GM23248 (cell line): Measurements from ENCODE around the gene ROM1. TPM values are rescaled to one million over a fixed set of nuclear protein-coding genes. Genes with fewer than 3 reads are reported as not detected.

Experiments used
- DNase-seq: peaks from one replicate; pipeline ENCODE4 v3.0.0-alpha.2; 2015
- H2AFZ ChIP-seq: fragments of 200-600 bp; sonication (generic); 2 replicates; pipeline ENCODE4 v1.6.1; 2016; ENCODE audit warnings: antibody characterized with exemption
- H3F3A ChIP-seq: fragments of 200-600 bp; sonication (generic); 2 replicates; pipeline ENCODE4 v1.6.1; 2016; ENCODE audit warnings: mild to moderate bottlenecking, antibody characterized with exemption, mixed run types; ENCODE audit not compliant: insufficient read depth
- H3K27ac ChIP-seq: fragments of 200-600 bp; sonication (generic); 2 replicates; pipeline ENCODE4 v1.5.1; 2016; ENCODE audit warnings: mild to moderate bottlenecking
- H3K27me3 ChIP-seq: fragments of 200-600 bp; sonication (generic); replicated peaks from 2 replicates; pipeline ENCODE4 v1.6.1; 2016; ENCODE audit warnings: mild to moderate bottlenecking; ENCODE audit not compliant: insufficient read depth
- H3K36me3 ChIP-seq: fragments of 200-600 bp; sonication (generic); 2 replicates; pipeline ENCODE4 v1.6.1; 2016; ENCODE audit warnings: low read depth, mild to moderate bottlenecking
- H3K4me1 ChIP-seq: fragments of 200-600 bp; sonication (generic); 2 replicates; pipeline ENCODE4 v1.6.1; 2016; ENCODE audit warnings: mild to moderate bottlenecking; ENCODE audit not compliant: insufficient read depth
- H3K4me2 ChIP-seq: fragments of 200-600 bp; sonication (generic); one replicate; pipeline ENCODE4 v1.6.1; 2016; ENCODE audit warnings: mild to moderate bottlenecking; ENCODE audit not compliant: unreplicated experiment
- H3K4me3 ChIP-seq: fragments of 200-600 bp; sonication (generic); 2 replicates; pipeline ENCODE4 v1.5.1; 2016; ENCODE audit warnings: mild to moderate bottlenecking
- H3K79me2 ChIP-seq: fragments of 200-600 bp; sonication (generic); 2 replicates; pipeline ENCODE4 v1.6.1; 2016; ENCODE audit warnings: mild to moderate bottlenecking; ENCODE audit not compliant: insufficient read depth
- H3K9ac ChIP-seq: fragments of 200-600 bp; sonication (generic); 2 replicates; pipeline ENCODE4 v1.6.1; 2016; ENCODE audit warnings: mild to moderate bottlenecking
- H3K9me2 ChIP-seq: fragments of 200-600 bp; sonication (generic); 2 replicates; pipeline ENCODE4 v1.6.1; 2016; ENCODE audit warnings: mixed run types, mild to moderate bottlenecking, moderate library complexity; ENCODE audit not compliant: insufficient read depth
- H3K9me3 ChIP-seq: fragments of 200-600 bp; sonication (generic); one replicate; pipeline ENCODE4 v1.6.1; 2017; ENCODE audit warnings: low read depth
- H4K20me1 ChIP-seq: fragments of 200-600 bp; sonication (generic); 2 replicates; pipeline ENCODE4 v1.6.0; 2016; ENCODE audit not compliant: insufficient read depth
- EZH2 ChIP-seq: fragments of 200-600 bp; sonication (generic); IDR thresholded peaks from 2 replicates; pipeline ENCODE4 v1.6.1; 2018; ENCODE audit warnings: antibody characterized with exemption, mild to moderate bottlenecking; ENCODE audit not compliant: insufficient read depth, poor library complexity, severe bottlenecking
- EZH2phosphoT487 ChIP-seq: fragments of 200-600 bp; sonication (generic); IDR thresholded peaks from 2 replicates; pipeline ENCODE4 v1.6.1; 2018; ENCODE audit warnings: antibody characterized with exemption, moderate library complexity, mild to moderate bottlenecking, low read depth; ENCODE audit not compliant: insufficient read depth
- WGBS, 2 experiments: methylation state at CpG; one replicate each; pipeline ENCODE4 v1.1.6; 2015 to 2017; ENCODE audit warnings: low lambda C conversion rate in 2 of 2, low coverage in 1 of 2; ENCODE audit errors: missing lambda C conversion rate in 2 of 2; 5-methylcytosine and 5-hydroxymethylcytosine counted together
- in situ Hi-C: fragments of 300-500 bp; cut with MboI; formaldehyde crosslinking; loops from 2 replicates; pipeline ENCODE4 v1.15.0; 2020
- polyA plus RNA-seq: library from polyadenylated mRNA; unstranded; fragments of >200 nt; fragmentation: Nextera tagmentation; extraction: Ambion mirVana; gene quantifications from 2 replicates; pipeline ENCODE4 v1.2.1, GENCODE V29; 2016
- total RNA-seq: library from RNA; depleted of rRNA; stranded (reverse); fragments of >200 nt; shearing (Covaris generic); gene quantifications from 2 replicates; pipeline ENCODE4 v1.2.3, GENCODE V29; 2014

Gene ROM1
- total and polyA plus RNA-seq, 2 experiments from 2014 or later, result 5.4 to 6.5 TPM

- no peaks in the 10 kb centered on the region for H3K9me3 ChIP-seq
- H3K27me3 ChIP-seq, result no peaks in the 10 kb centered on the region
- H3K4me2 ChIP-seq, result no peak overlapping the region
- H3K4me1 ChIP-seq, result peaks cover 20% of the 10 kb centered on the region
- TF ChIP-seq EZH2, result no peak
- TF ChIP-seq EZH2phosphoT487, result no peak
- peaks cover 37% of the 10 kb centered on the region for H3K79me2 ChIP-seq
- in situ Hi-C loops, result no loop called here
- no peak overlapping the region for H3K27ac ChIP-seq
- 40 to 50% methylated on average over 13 of the region's 13 CpGs for WGBS, 2 experiments
- H2AFZ ChIP-seq, result no peak overlapping the region
- H4K20me1 ChIP-seq, result no peaks in the 10 kb centered on the region
- H3F3A ChIP-seq, result peaks cover 29% of the 10 kb centered on the region
- no peak overlapping the region for H3K4me3 ChIP-seq
- DNase-seq, result no peak
- H3K9ac ChIP-seq, result no peak overlapping the region
- no peaks in the 10 kb centered on the region for H3K9me2 ChIP-seq
- H3K36me3 ChIP-seq, result peaks cover 16% of the 10 kb centered on the region; the same call in 1 of the 2 replicates
Observed at GRCh38 chr11:62603072-62603408, 10.0 kb upstream of the ROM1 start.

- TF ChIP-seq EZH2 (no peak), EZH2phosphoT487 (no peak)
- Histone ChIP-seq H3K4me1 (peaks cover 15% of the 10 kb centered on the region), H3K4me2 (no peak overlapping the region), H3K9me2 (no peaks in the 10 kb centered on the region), H4K20me1 (no peaks in the 10 kb centered on the region), H3K27me3 (no peaks in the 10 kb centered on the region), H3F3A (peaks cover 21% of the 10 kb centered on the region), H3K79me2 (peaks cover 32% of the 10 kb centered on the region), H3K9ac (no peak overlapping the region), H3K36me3 (peaks cover 8% of the 10 kb centered on the region; the same call in 1 of the 2 replicates), H2AFZ (no peak overlapping the region), H3K27ac (no peak overlapping the region), H3K9me3 (no peaks in the 10 kb centered on the region), H3K4me3 (no peak overlapping the region)
- no peak for DNase-seq
- WGBS, 2 experiments, result 97 to 98% methylated on average over 8 of the region's 8 CpGs
- in situ Hi-C loops, result no loop called here
Observed at GRCh38 chr11:62603776-62604299, 9.2 kb upstream of the ROM1 start.

GRCh38 chr11:62604460-62605120 lies 8.5 kb upstream of the ROM1 start:
- no peaks in the 10 kb centered on the region for H4K20me1 ChIP-seq
- WGBS, 2 experiments, result 90 to 92% methylated on average over 13 of the region's 13 CpGs
- H3K4me2 ChIP-seq, result no peak overlapping the region
- no peak overlapping the region for H3K4me3 ChIP-seq
- H3K27me3 ChIP-seq, result no peaks in the 10 kb centered on the region
- H3K36me3 ChIP-seq, result peaks cover 8% of the 10 kb centered on the region; the same call in 1 of the 2 replicates
- in situ Hi-C loops, result no loop called here
- no peak overlapping the region for H2AFZ ChIP-seq
- no peaks in the 10 kb centered on the region for H3K9me2 ChIP-seq
- no peak overlapping the region for H3K9ac ChIP-seq
- no peak for DNase-seq
- peaks cover 9% of the 10 kb centered on the region for H3K4me1 ChIP-seq
- no peak overlapping the region for H3K27ac ChIP-seq
- TF ChIP-seq EZH2phosphoT487 (no peak), EZH2 (no peak)
- H3F3A ChIP-seq, result peaks cover 20% of the 10 kb centered on the region
- no peaks in the 10 kb centered on the region for H3K9me3 ChIP-seq
- H3K79me2 ChIP-seq, result peaks cover 28% of the 10 kb centered on the region

- Histone ChIP-seq H3K4me1 (peaks cover under 1% of the 10 kb centered on the region; the same call in 1 of the 2 replicates), H3K9me2 (no peaks in the 10 kb centered on the region), H4K20me1 (no peaks in the 10 kb centered on the region), H3K79me2 (peaks cover 28% of the 10 kb centered on the region), H3F3A (peaks cover 13% of the 10 kb centered on the region), H2AFZ (no peak overlapping the region), H3K9ac (no peak overlapping the region), H3K4me2 (no peak overlapping the region), H3K9me3 (no peaks in the 10 kb centered on the region), H3K27ac (no peak overlapping the region), H3K4me3 (no peak overlapping the region), H3K36me3 (peaks cover 4% of the 10 kb centered on the region; the same call in 1 of the 2 replicates), H3K27me3 (no peaks in the 10 kb centered on the region)
- no peak for TF ChIP-seq EZH2
- TF ChIP-seq EZH2phosphoT487, result no peak
- 90 to 93% methylated on average over 5 to 6 of the region's 6 CpGs for WGBS, 2 experiments
- in situ Hi-C loops, result no loop called here
- DNase-seq, result no peak
Observed at GRCh38 chr11:62605467-62605866, 7.6 kb upstream of the ROM1 start.
